Activated naive CD8-positive, alpha-beta T cell treated with anti-CD3 and anti-CD28 coated beads for 36 hours (primary cell): ENCODE measurements around the gene GTPBP10. TPM values are rescaled to one million over a fixed set of nuclear protein-coding genes. Genes with fewer than 3 reads are reported as not detected.

Source experiments
- total RNA-seq, 2 experiments: library from RNA; stranded (reverse); gene quantifications; one replicate each; pipeline ENCODE4 v1.2.3, GENCODE V29; 2021

GTPBP10 gene
- total RNA-seq, 2 experiments from 2014 or later = 56.6 to 58.5 TPM

Other genes with a start within 250 kb of the GTPBP10 start
- gene STEAP1, start 192.2 kb upstream of the GTPBP10 start, total RNA-seq = 1 to 10 TPM; 2.0 to 2.4 TPM
- not detected for gene STEAP2, start 135.0 kb upstream of the GTPBP10 start, total RNA-seq
- gene CFAP69, start 101.5 kb upstream of the GTPBP10 start, total RNA-seq = under 1 TPM; 0.72 to 0.85 TPM
- gene FAM237B, start 25.4 kb upstream of the GTPBP10 start, total RNA-seq = not detected
- 1 to 10 TPM; 6.2 to 7.2 TPM for gene CLDN12, start 56.7 kb downstream of the GTPBP10 start, total RNA-seq
- not detected for gene PTTG1IP2, start 122.9 kb downstream of the GTPBP10 start, total RNA-seq
- gene CDK14, start 249.6 kb downstream of the GTPBP10 start, total RNA-seq = 1 to 10 TPM in 1 of 2 experiments, under 1 TPM in 1; 0.92 to 1.6 TPM